ENCODE results near the gene SPACDR. TPM values are rescaled to one million over a fixed set of nuclear protein-coding genes. Genes with fewer than 3 reads are reported as not detected.
"Not testable (repeated sequence)": the region's sequence is repeated elsewhere in the genome, so short reads cannot be mapped to it uniquely, and the experiment has no call there.

The SPACDR gene
- total and polyA plus RNA-seq, 9 of the 15 experiments (the other 6 are each of a cell fraction or from before 2014, with no cell fraction given) = 0.07 to 0.55 (median 0.14) TPM; not detected in 1

GRCh38 chr7:100447363-100447762, 16.7 kb downstream of the SPACDR start:
- H3K79me2 ChIP-seq (ENCODE audit: control insufficient read depth, insufficient read depth, low read length); H4K20me1 ChIP-seq (replicated peaks; ENCODE audit: control insufficient read depth, insufficient read depth, low read length); H3K4me3 ChIP-seq; H3K36me3 ChIP-seq (ENCODE audit: control insufficient read depth, insufficient read depth, low read length); H2AFZ ChIP-seq (ENCODE audit: low read depth, low read length); H3K4me2 ChIP-seq (ENCODE audit: insufficient read depth, low read length); BruUV-seq (replicated peaks); DNase-seq (ENCODE audit: extremely low read depth in 1 of 4, low spot score in 3 of 4); H3K9me3 ChIP-seq (replicated peaks; ENCODE audit: control insufficient read depth, insufficient read depth, low read depth, low read length); H3K9me1 ChIP-seq (ENCODE audit: control insufficient read depth, insufficient read depth, low read length); ATAC-seq; H3K27ac ChIP-seq (ENCODE audit: extremely low read depth, low read depth, low read length); FAIRE-seq; H3K27me3 ChIP-seq (ENCODE audit: control insufficient read depth in 2 of 2, insufficient read depth in 2 of 2, low read length in 2 of 2); CTCF ChIA-PET (ENCODE audit: low intra/inter-chr PET ratio); in situ Hi-C loops (cut with MboI); intact Hi-C loops (cut with micrococcal nuclease); H3K9ac ChIP-seq (ENCODE audit: insufficient read depth in 1 of 2, low read depth in 2 of 2, low read length in 2 of 2): not testable (repeated sequence)
- peak; percentile 67 for TF ChIP-seq ZNF121 (CRISPR knock-in tag; conservative IDR thresholded peaks at IDR 0.05)
- POLR2A ChIA-PET = interaction anchor here (6.1 kb wide), 1 partner anchor 18 kb away, joined by 58 read pairs; the partner anchor contains the start of genes MEPCE and ZCWPW1
- 93% methylated on average over 6 of the region's 8 CpGs for WGBS (ENCODE audit: insufficient coverage, low coverage, missing lambda C conversion rate)
- peaks cover 26 to 58% of the 10 kb centered on the region in 2 experiments for H3K4me1 ChIP-seq (replicated peaks in 1 of 2; ENCODE audit: control insufficient read depth in 2 of 2, insufficient read depth in 2 of 2, low read length in 2 of 2)

GRCh38 chr7:100446040-100446439, 18.0 kb downstream of the SPACDR start:
- DNase-seq (ENCODE audit: extremely low read depth in 1 of 4, low spot score in 3 of 4) = no peak
- Histone ChIP-seq H3K9me3 (replicated peaks; ENCODE audit: control insufficient read depth, insufficient read depth, low read depth, low read length) (no peaks in the 10 kb centered on the region), H3K9ac (ENCODE audit: insufficient read depth in 1 of 2, low read depth in 2 of 2, low read length in 2 of 2) (peak overlapping the region in 1 of 2 experiments; percentile 14; a peak in 1 of 4 replicates), H3K36me3 (ENCODE audit: control insufficient read depth, insufficient read depth, low read length) (no peaks in the 10 kb centered on the region), H3K27me3 (ENCODE audit: control insufficient read depth in 2 of 2, insufficient read depth in 2 of 2, low read length in 2 of 2) (no peaks in the 10 kb centered on the region), H3K9me1 (ENCODE audit: control insufficient read depth, insufficient read depth, low read length) (no peaks in the 10 kb centered on the region), H4K20me1 (replicated peaks; ENCODE audit: control insufficient read depth, insufficient read depth, low read length) (no peaks in the 10 kb centered on the region), H2AFZ (ENCODE audit: low read depth, low read length) (no peak overlapping the region), H3K79me2 (ENCODE audit: control insufficient read depth, insufficient read depth, low read length) (peaks cover 5% of the 10 kb centered on the region; the same call in 2 of the 3 replicates), H3K4me1 (replicated peaks in 1 of 2; ENCODE audit: control insufficient read depth in 2 of 2, insufficient read depth in 2 of 2, low read length in 2 of 2) (peaks cover 26 to 55% of the 10 kb centered on the region in 2 experiments), H3K27ac (ENCODE audit: extremely low read depth, low read depth, low read length) (peak overlapping the region; percentile 9; the same call in 2 of the 3 replicates), H3K4me3 (no peak overlapping the region), H3K4me2 (ENCODE audit: insufficient read depth, low read length) (no peak overlapping the region)
- CTCF ChIA-PET (ENCODE audit: low intra/inter-chr PET ratio) = no interaction called here
- intact Hi-C loops (cut with micrococcal nuclease) = no loop called here
- in situ Hi-C loops (cut with MboI) = no loop called here
- no peak for TF ChIP-seq RBM25 (IDR thresholded peaks at IDR 0.05; ENCODE audit: low read depth, low read length, severe bottlenecking)
- TF ChIP-seq JUND (IDR thresholded peaks at IDR 0.05; ENCODE audit: borderline replicate concordance, low read depth, low read length) = 0 out of 2 replicates have a peak, but pooled peaks have one; percentile 10
- no peak for TF ChIP-seq JUND (tag; IDR thresholded peaks at IDR 0.05; ENCODE audit: borderline replicate concordance, low read depth, low read length)
- TF ChIP-seq FIP1L1 (IDR thresholded peaks at IDR 0.05; ENCODE audit: low read depth, low read length, poor library complexity, severe bottlenecking) = no peak
- no peak for TF ChIP-seq IRF1 (CRISPR knock-in tag; IDR thresholded peaks at IDR 0.05; ENCODE audit: borderline replicate concordance)
- no peak for FAIRE-seq
- whole genome bisulfite sequencing (ENCODE audit: insufficient coverage, low coverage, missing lambda C conversion rate) = 100% methylated on average over 1 of the region's 2 CpGs
- ATAC-seq = no peak
- POLR2A ChIA-PET = interaction anchor here (0.7 to 6.1 kb wide), 4 partner anchors 9 to 120 kb away, joined by 3 to 58 read pairs (median 6); partner anchors contain the start of genes MEPCE and ZCWPW1
- no TSS peak for BruUV-seq (replicated peaks)

All from K562 (cell line).